GM12864 (cell line): ENCODE measurements around the gene MVB12B.

Experiments used
- DNase-seq: peaks from one replicate; pipeline ENCODE4 v3.0.0-alpha.2; 2011; ENCODE audit warnings: low read depth
- H3K4me3 ChIP-seq: 2 replicates; pipeline ENCODE4 v1.5.1; 2011; ENCODE audit warnings: mild to moderate bottlenecking, low read depth, low read length, control low read depth
- CTCF ChIP-seq: IDR thresholded peaks from 2 replicates; pipeline ENCODE4 v1.5.1; 2011; ENCODE audit warnings: low read depth, mild to moderate bottlenecking, moderate library complexity, low read length, control low read depth, inconsistent platforms; ENCODE audit errors: missing control alignments

MVB12B gene

GRCh38 chr9:126401581-126401980 is 75.0 kb downstream of the MVB12B start:
- TF ChIP-seq CTCF = no peak
- DNase-seq = no peak
- H3K4me3 ChIP-seq = no peak overlapping the region

GRCh38 chr9:126403397-126403796 is 76.8 kb downstream of the MVB12B start:
- H3K4me3 ChIP-seq = no peak overlapping the region
- no peak for TF ChIP-seq CTCF
- DNase-seq = no peak

GRCh38 chr9:126404459-126404858 is 77.8 kb downstream of the MVB12B start:
- TF ChIP-seq CTCF = no peak
- no peak overlapping the region for H3K4me3 ChIP-seq
- DNase-seq = no peak

- no peak overlapping the region for H3K4me3 ChIP-seq
- no peak for TF ChIP-seq CTCF
- no peak for DNase-seq
These were observed 79.5 kb downstream of the MVB12B start for GRCh38 chr9:126406075-126406667.

GRCh38 chr9:126407114-126407870 is 80.7 kb downstream of the MVB12B start:
- no peak for TF ChIP-seq CTCF
- H3K4me3 ChIP-seq = no peak overlapping the region
- DNase-seq = no peak

- no peak for TF ChIP-seq CTCF
- H3K4me3 ChIP-seq = no peak overlapping the region
- no peak for DNase-seq
These were observed 81.4 kb downstream of the MVB12B start for GRCh38 chr9:126408004-126408403.

GRCh38 chr9:126410229-126410628 is 83.6 kb downstream of the MVB12B start:
- DNase-seq = no peak
- H3K4me3 ChIP-seq = no peak overlapping the region
- no peak for TF ChIP-seq CTCF
